Heart right ventricle (tissue), 16 donors: ENCODE results near the gene RPL18A. TPM values are rescaled to one million over a fixed set of nuclear protein-coding genes. Genes with fewer than 3 reads are reported as not detected.

Source experiments
- ATAC-seq, 8 donors: fragments of 200-7000 bp; cut with Tn5 transposase; one replicate each; pipeline ENCODE4 v1.9.1; 2020; ENCODE audit warnings: mild to moderate bottlenecking in 8 of 8, moderate library complexity in 8 of 8, moderate number of reproducible peaks in 1 of 8
- DNase-seq, 2 donors: peaks; one replicate each; pipeline ENCODE4 v3.0.0-alpha.2; 2020
- H3K27ac ChIP-seq, 10 donors: fragments of 200-600 bp; sonication (generic) in 2 of 10; one replicate each; pipeline versions ENCODE4 v1.5.0 to v1.8.0; 2020 to 2022; ENCODE audit warnings: mild to moderate bottlenecking in 3 of 10
- H3K27me3 ChIP-seq, 7 donors: fragments of 200-600 bp; one replicate each; pipeline ENCODE4 v1.8.0; 2021 to 2022; ENCODE audit warnings: mild to moderate bottlenecking in 2 of 7
- H3K36me3 ChIP-seq, 9 donors: fragments of 200-600 bp; sonication (generic) in 1 of 9; one replicate each; pipeline versions ENCODE4 v1.5.0 to v1.8.0; 2020 to 2022; ENCODE audit warnings: mild to moderate bottlenecking in 2 of 9
- H3K4me1 ChIP-seq, 9 donors: fragments of 200-600 bp; sonication (generic) in 1 of 9; one replicate each; pipeline versions ENCODE4 v1.5.0 to v1.8.0; 2020 to 2022; ENCODE audit warnings: mild to moderate bottlenecking in 4 of 9
- H3K4me3 ChIP-seq, 10 donors: fragments of 200-600 bp; sonication (generic) in 2 of 10; one replicate each; pipeline versions ENCODE4 v1.5.0 to v1.8.0; 2020 to 2022; ENCODE audit warnings: mild to moderate bottlenecking in 7 of 10, moderate library complexity in 2 of 10
- H3K9me3 ChIP-seq, 11 donors: fragments of 200-600 bp in 10 of 11; sonication (generic) in 2 of 11; one replicate each; pipeline versions ENCODE4 v1.5.0 to v1.8.0; 2013 to 2022; ENCODE audit warnings: mild to moderate bottlenecking in 2 of 11, control low read depth in 1 of 11, moderate library complexity in 1 of 11
- whole genome bisulfite sequencing, 2 donors: extraction: QIAGEN DNeasy Blood & Tissue Kit; methylation state at CpG; one replicate each; pipeline ENCODE4 v1.1.7; 2013; ENCODE audit warnings: inconsistent platforms in 1 of 2; 5-methylcytosine and 5-hydroxymethylcytosine counted together
- intact Hi-C, 10 donors: fragments of 100-400 bp; cut with DNase I; formaldehyde crosslinking; loops; one replicate each; pipeline versions ENCODE4 v1.11.1 to v1.14.2; 2022
- polyA plus RNA-seq, 2 donors: library from polyadenylated mRNA; stranded (reverse); fragments of 200-250 nt; gene quantifications; one replicate each; pipeline ENCODE4 v1.2.3, GENCODE V29; 2013
- total RNA-seq, 10 donors: library from RNA; stranded (reverse); fragmentation: NEBNext Ultra II Directional in 3 of 10; extraction: Animal tissue kit (Norgen Biotek cat#: 25700) in 3 of 10; gene quantifications; one replicate each; pipeline versions ENCODE4 v1.2.1 to v1.2.4, GENCODE V29; 2021 to 2023
- TF ChIP-seq, protein P1 (sequence below), 9 donors: fragments of 200-600 bp; sonication (generic) in 2 of 9; IDR thresholded peaks; one replicate each; pipeline versions ENCODE4 v1.5.0 to v1.8.0; 2021 to 2022; ENCODE audit warnings: antibody characterized with exemption in 9 of 9, mild to moderate bottlenecking in 5 of 9, moderate library complexity in 1 of 9
- donor health status: Arrhythmogenic right ventricular cardiomyopathy.
- donor health status: ischemic (EF 13 %, LVEDD 7.1; RV severe dilation, severe dysfunction).
- donor health status: healthy with polysubstance abuse.
- donor health status: DM: no; HTN: yes; CAD: no.
- donor health status: DM: no; HTN: no; CAD: no.
- donor health status: ischemic (EF 25% LVEDD 6.9; RV normal size, moderate dysfunction).
- donor health status: ischemic (EF 25% LVEDD 5.7; RV mildly dilated, moderate dysfunction).
- donor health status: healthy.
- donor health status: DM: yes; HTN: yes; CAD: no.
- donor health status: Ischemic cardiomyopathy.
- donor health status: ischemic (EF 35%, LVEDD 5.7; RV mildly dilated, moderate dysfunction).
- donor health status: nonischemic (EF 11% LVEDD 7.7; RV severe dilation, severe dysfunction).
- donor health status: DM: yes; HTN: yes; CAD: no.
- donor health status: PGD.
- donor health status: ischemic (EF 29% LVEDD 5.4; RV normal size, mild dysfunction).
- donor health status: nonischemic (EF 23%, LVEDD 6.1; RV moderate dilation, normal function).

The RPL18A gene
- total and polyA plus RNA-seq, 12 donors: 623 to 2,570 (median 686) TPM

DNA sequence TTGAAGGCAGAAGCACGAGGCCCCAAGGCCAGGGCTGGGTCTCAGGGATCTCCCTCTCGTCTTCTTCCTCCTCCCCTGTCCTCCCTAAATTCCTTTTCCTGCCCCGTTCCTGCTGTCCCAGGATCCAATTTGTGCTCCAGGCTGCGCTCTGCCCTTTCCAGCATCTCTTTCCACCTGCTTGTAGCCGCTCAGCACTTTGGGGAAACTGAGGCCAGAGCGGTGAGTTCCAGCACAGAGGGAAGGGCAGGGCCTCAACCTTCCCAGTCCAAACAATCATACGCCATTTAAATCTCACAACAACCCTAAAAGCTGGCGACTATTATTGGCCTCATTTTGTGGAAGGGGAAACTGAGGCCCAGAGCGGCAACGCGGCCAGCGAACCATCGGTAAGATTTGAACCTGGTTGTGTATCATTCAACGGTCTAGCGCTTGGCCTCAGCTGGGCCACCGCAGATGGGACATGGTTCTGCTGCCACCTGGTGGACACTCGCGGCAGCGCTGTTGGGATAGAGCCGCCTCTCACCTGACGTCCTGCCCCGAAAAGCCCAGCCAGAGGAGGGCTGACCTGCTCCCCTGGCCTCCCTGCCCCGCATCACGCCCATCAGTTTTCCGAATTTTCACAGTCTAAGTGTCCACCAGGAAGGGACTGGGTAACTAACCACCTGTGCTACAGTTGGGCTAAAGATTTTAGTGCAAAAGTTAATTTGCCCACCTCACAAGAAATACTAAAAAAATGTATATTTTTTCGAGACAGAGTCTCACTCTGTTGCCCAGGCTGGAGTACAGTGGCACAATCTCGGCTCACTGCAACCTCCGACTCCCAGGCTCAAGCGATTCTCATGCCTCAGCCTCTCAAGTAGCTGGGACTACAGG, 4.2 kb upstream of the RPL18A start:
- Histone ChIP-seq H3K27me3 (peaks cover 0 to 5% (median 0%) of the 10 kb centered on the region in 7 donors), H3K9me3 (no peaks in the 10 kb centered on the region), H3K27ac (no peak overlapping the region), H3K4me3 (no peak overlapping the region), H3K36me3 (no peaks in the 10 kb centered on the region), H3K4me1 (peaks cover under 1 to 25% (median 3%) of the 10 kb centered on the region in 9 donors)
- 14% methylated on average over 29 of the region's 29 CpGs for WGBS, 2 donors
- ATAC-seq (peak; percentile 26 to 55 (median 39)), DNase-seq (peak; percentile 85 to 90)
- intact Hi-C loops: loop anchor here in 8 of 10 donors (5.0 to 10.0 kb wide), 9 partner anchors 71 to 511 kb away; partner anchors contain the start of genes CCDC124 (in 1 of the 8) and PGLS (in 1 of the 8)
- TF ChIP-seq, protein P1, sequence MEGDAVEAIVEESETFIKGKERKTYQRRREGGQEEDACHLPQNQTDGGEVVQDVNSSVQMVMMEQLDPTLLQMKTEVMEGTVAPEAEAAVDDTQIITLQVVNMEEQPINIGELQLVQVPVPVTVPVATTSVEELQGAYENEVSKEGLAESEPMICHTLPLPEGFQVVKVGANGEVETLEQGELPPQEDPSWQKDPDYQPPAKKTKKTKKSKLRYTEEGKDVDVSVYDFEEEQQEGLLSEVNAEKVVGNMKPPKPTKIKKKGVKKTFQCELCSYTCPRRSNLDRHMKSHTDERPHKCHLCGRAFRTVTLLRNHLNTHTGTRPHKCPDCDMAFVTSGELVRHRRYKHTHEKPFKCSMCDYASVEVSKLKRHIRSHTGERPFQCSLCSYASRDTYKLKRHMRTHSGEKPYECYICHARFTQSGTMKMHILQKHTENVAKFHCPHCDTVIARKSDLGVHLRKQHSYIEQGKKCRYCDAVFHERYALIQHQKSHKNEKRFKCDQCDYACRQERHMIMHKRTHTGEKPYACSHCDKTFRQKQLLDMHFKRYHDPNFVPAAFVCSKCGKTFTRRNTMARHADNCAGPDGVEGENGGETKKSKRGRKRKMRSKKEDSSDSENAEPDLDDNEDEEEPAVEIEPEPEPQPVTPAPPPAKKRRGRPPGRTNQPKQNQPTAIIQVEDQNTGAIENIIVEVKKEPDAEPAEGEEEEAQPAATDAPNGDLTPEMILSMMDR (IDR thresholded peaks at IDR 0.05): peak; percentile 95 to 99 (median 98)

DNA sequence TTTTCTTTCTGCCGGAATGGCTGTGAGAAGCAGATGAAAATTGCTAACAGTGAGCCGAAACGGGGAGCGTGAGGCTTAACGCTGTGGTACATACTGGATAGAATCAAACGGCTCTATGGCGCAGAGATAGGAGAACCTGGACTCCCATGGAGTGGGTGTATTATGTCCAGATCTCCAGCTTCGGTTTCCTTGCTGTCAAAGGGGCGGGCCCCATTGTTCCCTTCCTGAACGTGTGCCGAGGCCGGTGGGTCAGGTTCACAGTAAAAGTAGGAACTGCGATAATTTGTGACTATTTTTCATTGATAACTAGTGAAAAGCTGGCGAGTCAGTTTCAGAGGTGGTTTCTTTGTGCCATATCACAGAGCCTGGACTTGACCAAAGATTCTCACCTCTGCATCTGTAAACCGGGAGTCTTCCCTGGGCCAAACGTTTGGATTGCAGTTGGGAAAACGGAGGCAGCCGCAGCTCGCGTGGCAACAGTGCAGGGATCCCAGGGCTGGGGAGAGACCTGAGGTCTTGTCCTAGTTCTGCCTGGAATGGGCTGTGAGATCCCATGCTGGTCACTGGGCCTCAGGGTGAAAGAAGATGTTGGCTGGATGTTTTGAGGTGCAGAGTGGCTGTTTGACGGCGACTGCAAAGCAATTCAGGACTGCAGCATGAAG, 752 bp downstream of the RPL18A start:
- WGBS, 2 donors: 2% methylated on average over 22 of the region's 22 CpGs
- Histone ChIP-seq H3K27me3 (no peaks in the 10 kb centered on the region), H3K4me1 (peaks cover 9 to 31% (median 23%) of the 10 kb centered on the region in 9 donors), H3K4me3 (peak overlapping the region; percentile 75 to 99 (median 92)), H3K27ac (peak overlapping the region in 9 of 10 donors; percentile 79 to 96 (median 90)), H3K9me3 (no peaks in the 10 kb centered on the region), H3K36me3 (peaks cover 0 to 47% (median 40%) of the 10 kb centered on the region in 9 donors)
- TF ChIP-seq, protein P1 (IDR thresholded peaks at IDR 0.05): no peak
- intact Hi-C loops: loop anchor here in 7 of 10 donors (2.0 to 10.0 kb wide), 5 partner anchors 67 to 137 kb away; partner anchors contain the start of gene CCDC124 (in 4 of the 7)
- DNase-seq (no peak), ATAC-seq (no peak)

DNA sequence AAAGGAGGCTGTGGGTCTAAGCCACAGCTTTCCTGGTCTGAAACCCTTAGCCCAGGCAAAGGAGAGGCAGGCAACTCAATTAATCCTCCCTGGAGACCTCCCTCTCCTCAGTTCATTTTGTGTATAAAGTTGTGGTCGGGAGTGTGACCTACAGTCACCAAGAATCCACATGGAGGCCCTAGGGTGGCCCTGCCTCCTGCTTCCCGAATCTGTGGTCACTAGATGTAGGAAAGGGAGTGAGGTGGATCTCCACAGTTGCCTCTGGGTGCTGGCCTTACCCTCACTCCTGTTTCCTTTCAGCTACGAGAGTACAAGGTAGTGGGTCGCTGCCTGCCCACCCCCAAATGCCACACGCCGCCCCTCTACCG, 1.3 kb downstream of the RPL18A start:
- peak overlapping the region in 3 of 10 donors; percentile 89 to 92 (median 90) for H3K27ac ChIP-seq
- WGBS, 2 donors: 46 to 57% methylated on average over 7 of the region's 7 CpGs
- DNase-seq: no peak

More for the DNA sequence above, 1.3 kb downstream of the RPL18A start:
- Histone ChIP-seq H3K36me3 (peaks cover 0 to 53% (median 44%) of the 10 kb centered on the region in 9 donors), H3K4me1 (peaks cover 9 to 31% (median 23%) of the 10 kb centered on the region in 9 donors), H3K9me3 (no peaks in the 10 kb centered on the region), H3K4me3 (peak overlapping the region; percentile 75 to 99 (median 92)), H3K27me3 (no peaks in the 10 kb centered on the region)
- TF ChIP-seq, protein P1 (IDR thresholded peaks at IDR 0.05): no peak
- intact Hi-C loops: loop anchor here in 7 of 10 donors (2.0 to 10.0 kb wide), 5 partner anchors 66 to 136 kb away; partner anchors contain the start of gene CCDC124 (in 4 of the 7)
- ATAC-seq: no peak
